Activated T-cell treated with anti-CD3 and anti-CD28 coated beads, Interleukin-2, amount 50 U/mL, for 72 hours (primary cell): ENCODE results near the gene ULK4. TPM values are rescaled to one million over a fixed set of nuclear protein-coding genes. Genes with fewer than 3 reads are reported as not detected.

ENCODE experiments used
- ATAC-seq, 2 donors: fragments of 150-1000 bp; cut with Tn5 transposase; replicated peaks in 1 of 2; 2 replicates each; pipeline ENCODE4 v1.10.0; 2021; ENCODE audit warnings: moderate library complexity in 2 of 2, mild to moderate bottlenecking in 1 of 2
- DNase-seq, 2 donors: peaks; one replicate each; pipeline ENCODE4 v3.0.0; 2021 to 2022; ENCODE audit warnings: mixed read lengths in 1 of 2
- H3K27ac Mint-ChIP-seq: one replicate; pipeline ENCODE4 v1.8.0; 2022; ENCODE audit warnings: mild to moderate bottlenecking, moderate library complexity, mixed read lengths
- H3K27me3 Mint-ChIP-seq: one replicate; pipeline ENCODE4 v1.8.0; 2022; ENCODE audit warnings: low read depth, mixed read lengths
- H3K36me3 Mint-ChIP-seq, 2 donors: one replicate each; pipeline ENCODE4 v1.8.0; 2022; ENCODE audit warnings: mixed read lengths in 2 of 2, mild to moderate bottlenecking in 1 of 2; ENCODE audit not compliant: insufficient read depth in 2 of 2
- H3K4me1 Mint-ChIP-seq: one replicate; pipeline ENCODE4 v1.8.0; 2022; ENCODE audit warnings: low read depth, mixed read lengths
- H3K4me3 Mint-ChIP-seq, 2 donors: one replicate each; pipeline ENCODE4 v1.8.0; 2022; ENCODE audit warnings: mild to moderate bottlenecking in 2 of 2, mixed read lengths in 2 of 2, moderate library complexity in 2 of 2
- H3K9me3 Mint-ChIP-seq, 2 donors: one replicate each; pipeline ENCODE4 v1.8.0; 2022; ENCODE audit warnings: mixed read lengths in 2 of 2
- total RNA-seq, 2 donors: library from RNA; stranded (reverse); gene quantifications; one replicate each; pipeline ENCODE4 v1.2.3, GENCODE V29; 2022

ULK4 gene
- total RNA-seq, 2 donors from 2014 or later: 8.0 to 11.1 TPM

GRCh38 chr3:41243183-41243582, 718.7 kb downstream of the ULK4 start:
- ATAC-seq (no peak), DNase-seq (no peak)
- H3K4me3 Mint-ChIP-seq: no peak overlapping the region
- peak overlapping the region; percentile 21 for H3K27ac Mint-ChIP-seq
- H3K36me3 Mint-ChIP-seq: peaks cover 0 to 9% of the 10 kb centered on the region in 2 donors
- no peaks in the 10 kb centered on the region for H3K9me3 Mint-ChIP-seq
- no peaks in the 10 kb centered on the region for H3K4me1 Mint-ChIP-seq
- H3K27me3 Mint-ChIP-seq: no peaks in the 10 kb centered on the region

- DNase-seq: no peak
- Mint-ChIP-seq H3K27ac (peak overlapping the region; percentile 59), H3K9me3 (no peaks in the 10 kb centered on the region), H3K4me3 (no peak overlapping the region), H3K4me1 (no peaks in the 10 kb centered on the region), H3K27me3 (no peaks in the 10 kb centered on the region), H3K36me3 (peaks cover 2 to 18% of the 10 kb centered on the region in 2 donors)
- no peak for ATAC-seq
Observed at GRCh38 chr3:41241800-41242571, 719.9 kb downstream of the ULK4 start.

DNA sequence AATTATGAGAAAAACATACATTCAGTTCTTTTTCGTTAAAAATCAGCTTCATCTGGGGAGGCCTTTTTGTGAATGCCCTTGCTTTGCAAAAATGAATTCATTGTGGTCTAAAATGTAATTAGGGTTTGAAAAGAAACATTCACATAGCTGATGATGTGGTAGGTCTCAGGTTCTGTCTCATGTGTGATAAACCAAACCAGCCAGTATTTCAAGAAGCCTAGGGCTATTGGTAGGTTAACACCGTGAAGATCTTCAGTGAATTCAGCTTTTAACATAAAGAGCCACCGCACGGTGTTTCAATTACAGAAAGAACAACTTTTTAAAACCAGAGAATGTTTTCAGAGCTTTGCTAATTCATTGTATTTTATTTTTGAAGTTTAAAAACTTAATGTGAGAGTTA, 720.7 kb downstream of the ULK4 start:
- DNase-seq (no peak), ATAC-seq (no peak)
- no peaks in the 10 kb centered on the region for H3K9me3 Mint-ChIP-seq
- no peaks in the 10 kb centered on the region for H3K27me3 Mint-ChIP-seq
- H3K4me3 Mint-ChIP-seq: no peak overlapping the region
- no peaks in the 10 kb centered on the region for H3K4me1 Mint-ChIP-seq
- peak overlapping the region; percentile 59 for H3K27ac Mint-ChIP-seq
- peaks cover 2 to 22% of the 10 kb centered on the region in 2 donors for H3K36me3 Mint-ChIP-seq

GRCh38 chr3:41239587-41239986, 722.3 kb downstream of the ULK4 start:
- DNase-seq: no peak
- Mint-ChIP-seq H3K36me3 (peaks cover 2 to 33% of the 10 kb centered on the region in 2 donors), H3K27ac (no peak overlapping the region), H3K9me3 (no peaks in the 10 kb centered on the region), H3K4me3 (no peak overlapping the region), H3K27me3 (no peaks in the 10 kb centered on the region), H3K4me1 (no peaks in the 10 kb centered on the region)
- no peak for ATAC-seq

- no peak for DNase-seq
- Mint-ChIP-seq H3K4me3 (no peak overlapping the region), H3K27ac (no peak overlapping the region), H3K27me3 (no peaks in the 10 kb centered on the region), H3K9me3 (no peaks in the 10 kb centered on the region), H3K4me1 (no peaks in the 10 kb centered on the region), H3K36me3 (peaks cover 10 to 41% of the 10 kb centered on the region in 2 donors)
- ATAC-seq: no peak
Observed at GRCh38 chr3:41237907-41238306, 724.0 kb downstream of the ULK4 start.

GRCh38 chr3:41236228-41236627, 725.7 kb downstream of the ULK4 start:
- Mint-ChIP-seq H3K36me3 (peaks cover 10 to 43% of the 10 kb centered on the region in 2 donors), H3K27ac (peak overlapping the region; percentile 88), H3K4me3 (no peak overlapping the region), H3K27me3 (no peaks in the 10 kb centered on the region), H3K4me1 (no peaks in the 10 kb centered on the region), H3K9me3 (no peaks in the 10 kb centered on the region)
- DNase-seq (no peak), ATAC-seq (no peak)

DNA sequence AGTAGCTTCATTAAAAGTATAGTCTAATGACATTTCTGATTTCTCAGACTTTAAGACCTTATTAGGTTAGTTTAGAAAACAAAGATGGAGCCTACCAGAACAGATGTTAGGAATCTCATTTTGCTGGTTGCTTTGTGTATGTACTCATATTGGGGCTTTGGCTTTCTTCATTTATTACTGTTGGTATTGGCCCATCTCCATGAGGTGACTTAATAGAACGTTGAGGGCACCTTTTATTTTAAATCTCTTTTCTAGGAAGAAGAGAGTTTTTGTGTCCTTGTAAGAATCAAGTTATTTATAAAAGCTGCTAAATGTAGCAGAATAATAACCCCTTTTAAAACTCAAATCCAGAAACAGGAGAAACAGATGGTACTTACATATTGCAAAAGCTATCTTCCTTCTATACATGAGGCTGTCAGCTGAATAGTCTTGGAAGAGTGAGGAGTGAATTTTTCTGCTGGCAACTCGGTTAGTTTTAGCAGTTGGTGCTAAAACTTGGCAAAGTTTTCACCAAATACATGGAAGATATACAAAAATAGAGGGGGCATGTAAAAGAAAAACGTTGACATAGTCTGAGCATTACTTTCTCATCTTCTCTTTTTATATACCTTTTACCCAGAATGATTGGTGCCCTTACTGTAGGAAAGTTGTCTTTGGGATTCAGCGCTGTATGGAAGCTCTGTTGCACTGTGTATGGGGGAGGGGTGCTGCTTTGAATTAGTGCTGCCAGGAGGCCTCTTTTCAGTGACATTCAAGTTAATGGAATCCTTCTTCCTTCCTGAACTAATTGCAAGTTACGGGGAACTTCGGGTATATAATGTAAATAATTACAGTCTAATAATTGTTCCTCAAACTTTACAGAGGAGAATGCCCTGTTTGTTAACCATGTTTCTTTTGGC, 726.8 kb downstream of the ULK4 start:
- ATAC-seq (no peak), DNase-seq (no peak)
- no peaks in the 10 kb centered on the region for H3K4me1 Mint-ChIP-seq
- H3K4me3 Mint-ChIP-seq: no peak overlapping the region
- peak overlapping the region; percentile 86 for H3K27ac Mint-ChIP-seq
- H3K27me3 Mint-ChIP-seq: no peaks in the 10 kb centered on the region
- H3K9me3 Mint-ChIP-seq: no peaks in the 10 kb centered on the region
- peaks cover 13 to 47% of the 10 kb centered on the region in 2 donors for H3K36me3 Mint-ChIP-seq

DNA sequence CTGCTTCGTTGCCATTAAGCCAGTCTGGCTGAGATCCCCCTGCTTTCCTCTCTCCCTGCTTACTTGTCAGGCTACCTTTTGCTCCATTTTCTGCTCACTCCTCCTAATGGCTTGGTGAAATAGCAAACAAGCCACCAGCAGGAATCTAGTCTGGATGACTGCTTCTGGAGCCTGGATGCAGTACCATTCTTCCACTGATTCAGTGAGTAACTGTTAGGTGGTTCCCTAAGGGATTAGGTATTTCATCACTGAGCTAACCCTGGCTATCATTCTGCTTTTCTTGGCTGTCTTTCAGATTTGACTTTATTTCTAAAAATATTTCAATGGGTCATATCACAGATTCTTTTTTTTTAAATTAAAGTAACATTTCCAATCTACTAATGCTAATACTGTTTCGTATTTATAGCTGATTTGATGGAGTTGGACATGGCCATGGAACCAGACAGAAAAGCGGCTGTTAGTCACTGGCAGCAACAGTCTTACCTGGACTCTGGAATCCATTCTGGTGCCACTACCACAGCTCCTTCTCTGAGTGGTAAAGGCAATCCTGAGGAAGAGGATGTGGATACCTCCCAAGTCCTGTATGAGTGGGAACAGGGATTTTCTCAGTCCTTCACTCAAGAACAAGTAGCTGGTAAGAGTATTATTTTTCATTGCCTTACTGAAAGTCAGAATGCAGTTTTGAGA, 737.6 kb downstream of the ULK4 start:
- H3K36me3 Mint-ChIP-seq: peaks cover 15 to 32% of the 10 kb centered on the region in 2 donors
- H3K27me3 Mint-ChIP-seq: no peaks in the 10 kb centered on the region
- peak overlapping the region; percentile 75 for H3K27ac Mint-ChIP-seq
- ATAC-seq (no peak), DNase-seq (no peak)
- H3K4me3 Mint-ChIP-seq: no peak overlapping the region
- H3K9me3 Mint-ChIP-seq: no peaks in the 10 kb centered on the region
- H3K4me1 Mint-ChIP-seq: peaks cover 35% of the 10 kb centered on the region

GRCh38 chr3:41223691-41224090, 738.2 kb downstream of the ULK4 start:
- Mint-ChIP-seq H3K4me3 (no peak overlapping the region), H3K4me1 (peaks cover 41% of the 10 kb centered on the region)

DNA sequence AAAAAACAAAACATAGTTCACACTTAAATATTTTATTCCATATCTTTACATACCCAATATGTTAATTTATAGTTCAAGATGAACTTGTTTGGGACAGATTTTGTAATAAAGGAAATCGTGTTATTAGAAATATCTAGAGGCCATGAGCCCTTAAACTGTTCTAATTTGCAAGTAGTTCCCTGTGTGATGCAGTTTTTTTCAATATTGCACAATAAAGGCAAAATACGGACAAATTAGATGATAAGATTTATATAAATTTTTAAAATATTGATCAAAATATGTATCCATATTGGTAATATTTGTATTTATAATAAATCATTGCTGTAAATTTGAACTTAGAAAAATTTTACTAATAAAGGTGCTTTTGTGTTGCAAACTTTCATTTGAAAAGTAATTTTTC, 738.8 kb downstream of the ULK4 start:
- H3K36me3 Mint-ChIP-seq: peaks cover 12 to 26% of the 10 kb centered on the region in 2 donors
- H3K9me3 Mint-ChIP-seq: no peaks in the 10 kb centered on the region
- no peak overlapping the region for H3K4me3 Mint-ChIP-seq
- ATAC-seq: no peak
- no peak overlapping the region for H3K27ac Mint-ChIP-seq
- no peaks in the 10 kb centered on the region for H3K27me3 Mint-ChIP-seq
- no peak for DNase-seq
- H3K4me1 Mint-ChIP-seq: peaks cover 46% of the 10 kb centered on the region

More at GRCh38 chr3:41223691-41224090, 738.2 kb downstream of the ULK4 start:
- H3K27ac Mint-ChIP-seq: no peak overlapping the region
- H3K36me3 Mint-ChIP-seq: peaks cover 14 to 30% of the 10 kb centered on the region in 2 donors
- ATAC-seq (no peak), DNase-seq (no peak)
- no peaks in the 10 kb centered on the region for H3K9me3 Mint-ChIP-seq
- H3K27me3 Mint-ChIP-seq: no peaks in the 10 kb centered on the region

DNA sequence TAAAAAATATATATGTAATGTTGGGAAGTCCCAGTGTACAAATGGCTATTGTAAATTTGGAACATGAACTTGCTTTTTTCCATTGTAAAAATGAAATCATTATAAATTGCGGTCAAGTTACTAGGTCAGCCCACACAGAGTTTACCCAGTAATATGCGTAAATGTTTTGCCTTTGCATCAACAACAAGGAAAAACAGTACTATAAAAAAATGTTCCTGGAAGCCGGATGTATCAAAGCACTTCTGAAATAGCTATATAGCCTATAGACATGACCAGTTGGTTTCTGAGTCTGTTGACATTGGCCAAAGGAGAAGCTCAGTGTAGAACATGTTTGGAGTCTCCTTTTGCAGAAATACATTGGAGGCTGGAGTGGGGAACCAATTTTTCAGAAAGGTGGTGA, 739.4 kb downstream of the ULK4 start:
- Mint-ChIP-seq H3K4me3 (no peak overlapping the region), H3K4me1 (peaks cover 50% of the 10 kb centered on the region), H3K27ac (peak overlapping the region; percentile 93), H3K36me3 (peaks cover 12 to 25% of the 10 kb centered on the region in 2 donors), H3K9me3 (no peaks in the 10 kb centered on the region), H3K27me3 (no peaks in the 10 kb centered on the region)
- DNase-seq (no peak), ATAC-seq (no peak)

GRCh38 chr3:41222012-41222411, 739.9 kb downstream of the ULK4 start:
- DNase-seq (no peak), ATAC-seq (no peak)
- Mint-ChIP-seq H3K4me1 (peaks cover 55% of the 10 kb centered on the region), H3K36me3 (peaks cover 12 to 25% of the 10 kb centered on the region in 2 donors), H3K27me3 (no peaks in the 10 kb centered on the region), H3K4me3 (peak overlapping the region in 1 of 2 donors; percentile 48), H3K27ac (peak overlapping the region; percentile 93), H3K9me3 (no peaks in the 10 kb centered on the region)
